HUES48 (cell line): Measurements from ENCODE around the gene LRRC46.

Experiments used
- H3K27ac ChIP-seq: one replicate; pipeline ENCODE4 v1.7.0; 2013; ENCODE audit warnings: low read depth, low read length, inconsistent platforms
- H3K27me3 ChIP-seq: 2 replicates; pipeline ENCODE4 v1.6.1; 2013; ENCODE audit warnings: mild to moderate bottlenecking, low read length; ENCODE audit not compliant: control insufficient read depth, insufficient read depth
- H3K36me3 ChIP-seq: 2 replicates; pipeline ENCODE4 v1.6.1; 2013; ENCODE audit warnings: low read length; ENCODE audit not compliant: control insufficient read depth, insufficient read depth
- H3K4me1 ChIP-seq: 2 replicates; pipeline ENCODE4 v1.6.1; 2013; ENCODE audit warnings: mild to moderate bottlenecking, low read length; ENCODE audit not compliant: control insufficient read depth, insufficient read depth
- H3K4me3 ChIP-seq: 2 replicates; pipeline ENCODE4 v1.5.1; 2013; ENCODE audit warnings: mild to moderate bottlenecking, low read depth, low read length
- H3K9ac ChIP-seq: 2 replicates; pipeline ENCODE4 v1.6.1; 2013; ENCODE audit warnings: mild to moderate bottlenecking, low read depth, low read length, moderate library complexity
- H3K9me3 ChIP-seq: 2 replicates; pipeline ENCODE4 v1.6.1; 2013; ENCODE audit warnings: low read length; ENCODE audit not compliant: control insufficient read depth, insufficient read depth

The LRRC46 gene

GRCh38 chr17:47820033-47820789, 11.3 kb upstream of the LRRC46 start:
- Histone ChIP-seq H3K9me3 (no peaks in the 10 kb centered on the region), H3K27me3 (no peaks in the 10 kb centered on the region), H3K4me1 (peaks cover 7% of the 10 kb centered on the region), H3K36me3 (peaks cover 18% of the 10 kb centered on the region), H3K9ac (no peak overlapping the region), H3K27ac (no peak overlapping the region), H3K4me3 (0 out of 2 replicates have a peak overlapping the region, but pooled peaks have one; percentile 93)

- Histone ChIP-seq H3K9ac (peak overlapping the region; percentile 36; the same call in 1 of the 2 replicates), H3K27me3 (no peaks in the 10 kb centered on the region), H3K9me3 (no peaks in the 10 kb centered on the region), H3K4me1 (peaks cover 7% of the 10 kb centered on the region), H3K36me3 (peaks cover 24% of the 10 kb centered on the region), H3K27ac (peak overlapping the region; percentile 59), H3K4me3 (peak overlapping the region; percentile 93)
These were observed 10.4 kb upstream of the LRRC46 start for GRCh38 chr17:47821031-47821423.

GRCh38 chr17:47821424-47822391, 9.8 kb upstream of the LRRC46 start, which contains the start of gene OSBPL7:
Gene OSBPL7, minus strand, starts transcription at chr17:47821794. Its CDS starts 1,516 bp downstream, at chr17:47820278.
- peak within 1 kb of the TSS; percentile 36; the same call in 1 of the 2 replicates for H3K9ac ChIP-seq
- peaks cover 7% of the 10 kb centered on the region for H3K4me1 ChIP-seq
- H3K36me3 ChIP-seq, result peaks cover 27% of the 10 kb centered on the region
- peak within 1 kb of the TSS; percentile 59 for H3K27ac ChIP-seq
- H3K9me3 ChIP-seq, result no peaks in the 10 kb centered on the region
- no peaks in the 10 kb centered on the region for H3K27me3 ChIP-seq
- peak within 1 kb of the TSS; percentile 93 for H3K4me3 ChIP-seq

- Histone ChIP-seq H3K27ac (peak overlapping the region; percentile 7), H3K9me3 (no peaks in the 10 kb centered on the region), H3K4me3 (no peak overlapping the region), H3K27me3 (no peaks in the 10 kb centered on the region), H3K36me3 (peaks cover 33% of the 10 kb centered on the region), H3K4me1 (peaks cover 7% of the 10 kb centered on the region), H3K9ac (no peak overlapping the region)
These were observed 8.7 kb upstream of the LRRC46 start for GRCh38 chr17:47822785-47823184.

GRCh38 chr17:47823519-47823918, 8.0 kb upstream of the LRRC46 start:
- H3K36me3 ChIP-seq, result peaks cover 39% of the 10 kb centered on the region
- H3K9me3 ChIP-seq, result no peaks in the 10 kb centered on the region
- H3K4me3 ChIP-seq, result no peak overlapping the region
- peaks cover 7% of the 10 kb centered on the region for H3K4me1 ChIP-seq
- H3K27me3 ChIP-seq, result no peaks in the 10 kb centered on the region
- no peak overlapping the region for H3K9ac ChIP-seq
- no peak overlapping the region for H3K27ac ChIP-seq

GRCh38 chr17:47829870-47830269, 1.6 kb upstream of the LRRC46 start:
- no peaks in the 10 kb centered on the region for H3K27me3 ChIP-seq
- peaks cover 31% of the 10 kb centered on the region for H3K36me3 ChIP-seq
- H3K9ac ChIP-seq, result no peak overlapping the region
- no peak overlapping the region for H3K4me3 ChIP-seq
- H3K27ac ChIP-seq, result no peak overlapping the region
- H3K4me1 ChIP-seq, result 0 out of 2 replicates have a peak, but pooled peaks cover 5% of the 10 kb centered on the region
- H3K9me3 ChIP-seq, result no peaks in the 10 kb centered on the region

- peak overlapping the region; percentile 96 for H3K4me3 ChIP-seq
- H3K27me3 ChIP-seq, result no peaks in the 10 kb centered on the region
- peak overlapping the region; percentile 84 for H3K27ac ChIP-seq
- H3K36me3 ChIP-seq, result peaks cover 28% of the 10 kb centered on the region
- peak overlapping the region; percentile 67; the same call in 1 of the 2 replicates for H3K9ac ChIP-seq
- no peaks in the 10 kb centered on the region for H3K9me3 ChIP-seq
- H3K4me1 ChIP-seq, result 0 out of 2 replicates have a peak, but pooled peaks cover 5% of the 10 kb centered on the region
These were observed 971 bp upstream of the LRRC46 start for GRCh38 chr17:47830396-47831002.

GRCh38 chr17:47831934-47832327, 461 bp downstream of the LRRC46 start:
- H3K9ac ChIP-seq, result no peak overlapping the region
- no peaks in the 10 kb centered on the region for H3K9me3 ChIP-seq
- peak overlapping the region; percentile 96 for H3K4me3 ChIP-seq
- H3K27me3 ChIP-seq, result no peaks in the 10 kb centered on the region
- no peak overlapping the region for H3K27ac ChIP-seq
- H3K36me3 ChIP-seq, result peaks cover 22% of the 10 kb centered on the region
- H3K4me1 ChIP-seq, result 0 out of 2 replicates have a peak, but pooled peaks cover 5% of the 10 kb centered on the region

- H3K4me3 ChIP-seq, result no peak overlapping the region
- no peak overlapping the region for H3K9ac ChIP-seq
- H3K4me1 ChIP-seq, result 0 out of 2 replicates have a peak, but pooled peaks cover 5% of the 10 kb centered on the region
- H3K36me3 ChIP-seq, result peaks cover 21% of the 10 kb centered on the region; the same call in 1 of the 2 replicates
- H3K27me3 ChIP-seq, result no peaks in the 10 kb centered on the region
- H3K27ac ChIP-seq, result no peak overlapping the region
- H3K9me3 ChIP-seq, result no peaks in the 10 kb centered on the region
These were observed 3.3 kb downstream of the LRRC46 start for GRCh38 chr17:47834756-47835155.

GRCh38 chr17:47836601-47837000, 5.1 kb downstream of the LRRC46 start:
- Histone ChIP-seq H3K9me3 (no peaks in the 10 kb centered on the region), H3K27me3 (no peaks in the 10 kb centered on the region), H3K4me1 (peaks cover 14% of the 10 kb centered on the region; the same call in 1 of the 2 replicates), H3K27ac (no peak overlapping the region), H3K4me3 (no peak overlapping the region), H3K36me3 (peaks cover 21% of the 10 kb centered on the region; the same call in 1 of the 2 replicates), H3K9ac (no peak overlapping the region)
